SK-N-SH treated with all-trans-retinoic acid at 6 μM for 48 hours (cell line): ENCODE results near the gene MAP7D2.

Experiments used
- ATAC-seq: fragments of 200-7000 bp; cut with Tn5 transposase; 3 replicates; pipeline ENCODE4 v1.9.1; 2020; ENCODE audit warnings: mild to moderate bottlenecking, moderate library complexity
- ARNTL ChIP-seq: fragments of 450-650 bp; formaldehyde crosslinking; IDR thresholded peaks from 2 replicates; pipeline ENCODE4 v1.5.0; 2020; ENCODE audit warnings: low read depth, mild to moderate bottlenecking, moderate library complexity, borderline replicate concordance
- BACH2 ChIP-seq: fragments of 250-450 bp; sonication (Bioruptor Pico); IDR thresholded peaks from 2 replicates; pipeline ENCODE4 v1.9.0; 2021; ENCODE audit warnings: mild to moderate bottlenecking, borderline replicate concordance
- CREB5 ChIP-seq: fragments of 250-450 bp; sonication (Bioruptor Pico); IDR thresholded peaks from 2 replicates; pipeline ENCODE4 v1.5.1; 2020; ENCODE audit warnings: low read depth, mild to moderate bottlenecking, moderate library complexity
- CSDC2 ChIP-seq: fragments of 250-450 bp; sonication (Bioruptor Pico); IDR thresholded peaks from 2 replicates; pipeline ENCODE4 v1.5.0; 2020; ENCODE audit warnings: mild to moderate bottlenecking, moderate library complexity
- CSRNP3 ChIP-seq: fragments of 250-450 bp; sonication (Bioruptor Pico); IDR thresholded peaks from 2 replicates; pipeline ENCODE4 v1.5.1; 2021; ENCODE audit warnings: mild to moderate bottlenecking, moderate library complexity
- ESRRG ChIP-seq: fragments of 250-450 bp; sonication (Bioruptor Pico); IDR thresholded peaks from 2 replicates; pipeline ENCODE4 v1.6.1; 2021; ENCODE audit warnings: mild to moderate bottlenecking
- GLIS3 ChIP-seq: fragments of 250-450 bp; sonication (Bioruptor Pico); IDR thresholded peaks from 2 replicates; pipeline ENCODE4 v1.5.0; 2020; ENCODE audit warnings: mild to moderate bottlenecking, moderate library complexity
- ISL1 ChIP-seq: fragments of 250-450 bp; sonication (Bioruptor Pico); IDR thresholded peaks from 2 replicates; pipeline ENCODE4 v2.1.2; 2022; ENCODE audit warnings: mild to moderate bottlenecking, moderate library complexity
- OSR1 ChIP-seq: fragments of 250-450 bp; sonication (Bioruptor Pico); IDR thresholded peaks from 2 replicates; pipeline ENCODE4 v1.8.0; 2022; ENCODE audit warnings: moderate library complexity, mild to moderate bottlenecking, inconsistent platforms
- PATZ1 ChIP-seq: fragments of 250-450 bp; sonication (Bioruptor Pico); IDR thresholded peaks from 2 replicates; pipeline ENCODE4 v1.8.0; 2020; ENCODE audit warnings: mild to moderate bottlenecking, moderate library complexity, borderline replicate concordance
- POU6F1 ChIP-seq: fragments of 250-450 bp; sonication (Bioruptor Pico); IDR thresholded peaks from 2 replicates; pipeline ENCODE4 v1.8.0; 2021; ENCODE audit warnings: low read depth, mild to moderate bottlenecking, moderate library complexity, borderline replicate concordance
- SNAI2 ChIP-seq: fragments of 250-450 bp; sonication (Bioruptor Pico); IDR thresholded peaks from 2 replicates; pipeline ENCODE4 v1.5.0; 2020; ENCODE audit warnings: mild to moderate bottlenecking, moderate library complexity
- TCF4 ChIP-seq: fragments of 250-450 bp; sonication (Bioruptor Pico); IDR thresholded peaks from 2 replicates; pipeline ENCODE4 v1.8.0; 2021; ENCODE audit warnings: mild to moderate bottlenecking, moderate library complexity, borderline replicate concordance
- TOX ChIP-seq: fragments of 250-450 bp; sonication (Bioruptor Pico); IDR thresholded peaks from 2 replicates; pipeline ENCODE4 v1.8.0; 2021; ENCODE audit warnings: mild to moderate bottlenecking, moderate library complexity, borderline replicate concordance
- TSHZ2 ChIP-seq: fragments of 250-450 bp; sonication (Bioruptor Pico); IDR thresholded peaks from 2 replicates; pipeline ENCODE4 v1.5.0; 2020; ENCODE audit warnings: mild to moderate bottlenecking, moderate library complexity
- ZC3H10 ChIP-seq: fragments of 250-450 bp; sonication (Bioruptor Pico); IDR thresholded peaks from 2 replicates; pipeline ENCODE4 v1.5.1; 2021; ENCODE audit warnings: mild to moderate bottlenecking, moderate library complexity
- ZFP3 ChIP-seq: fragments of 250-450 bp; sonication (Bioruptor Pico); IDR thresholded peaks from 2 replicates; pipeline ENCODE4 v1.5.0; 2020; ENCODE audit warnings: mild to moderate bottlenecking, moderate library complexity
- ZFP30 ChIP-seq: fragments of 450-650 bp; formaldehyde crosslinking; IDR thresholded peaks from 2 replicates; pipeline ENCODE4 v1.5.0; 2022; ENCODE audit warnings: mild to moderate bottlenecking, moderate library complexity
- ZNF565 ChIP-seq: fragments of 450-650 bp; formaldehyde crosslinking; conservative IDR thresholded peaks from 2 replicates; pipeline ENCODE4 v1.5.0; 2020; ENCODE audit warnings: low read depth, mild to moderate bottlenecking, moderate library complexity
- ZNF70 ChIP-seq: fragments of 450-650 bp; formaldehyde crosslinking; IDR thresholded peaks from 2 replicates; pipeline ENCODE4 v1.5.0; 2020; ENCODE audit warnings: mild to moderate bottlenecking, moderate library complexity
- ZNF8 ChIP-seq: fragments of 450-650 bp; formaldehyde crosslinking; IDR thresholded peaks from 2 replicates; pipeline ENCODE4 v1.5.0; 2020; ENCODE audit warnings: mild to moderate bottlenecking, moderate library complexity

The MAP7D2 gene

GRCh38 chrX:20144491-20144890 is 27.8 kb upstream of the MAP7D2 start:
- ATAC-seq: no peak
- no peak for TF ChIP-seq GLIS3
- no peak for TF ChIP-seq ISL1
- TF ChIP-seq CREB5 (CRISPR knock-in tag): no peak
- TF ChIP-seq POU6F1 (CRISPR knock-in tag): no peak
- no peak for TF ChIP-seq CSDC2 (CRISPR knock-in tag)
- TF ChIP-seq TSHZ2 (CRISPR knock-in tag): no peak
- no peak for TF ChIP-seq BACH2 (CRISPR knock-in tag)
- TF ChIP-seq ARNTL: no peak
- TF ChIP-seq CSRNP3 (CRISPR knock-in tag): no peak
- TF ChIP-seq ZNF70 (CRISPR knock-in tag): no peak
- no peak for TF ChIP-seq TCF4
- TF ChIP-seq ZFP3 (CRISPR knock-in tag): no peak
- no peak for TF ChIP-seq ESRRG (CRISPR knock-in tag)
- TF ChIP-seq ZFP30 (CRISPR knock-in tag): no peak
- TF ChIP-seq, all 23 proteins: peak for 0

GRCh38 chrX:20143561-20143960 is 26.9 kb upstream of the MAP7D2 start:
- TF ChIP-seq ZNF8 (CRISPR knock-in tag) (no peak), CSRNP3 (CRISPR knock-in tag) (no peak), PATZ1 (CRISPR knock-in tag) (no peak), ISL1 (no peak), ZFP3 (CRISPR knock-in tag) (no peak), TCF4 (no peak), ESRRG (CRISPR knock-in tag) (no peak), ZFP30 (CRISPR knock-in tag) (no peak), POU6F1 (CRISPR knock-in tag) (no peak), SNAI2 (no peak), ZC3H10 (no peak), TOX (CRISPR knock-in tag) (no peak), CREB5 (CRISPR knock-in tag) (no peak), OSR1 (CRISPR knock-in tag) (no peak), ZNF70 (CRISPR knock-in tag) (no peak), ZNF565 (CRISPR knock-in tag) (no peak)
- no peak for ATAC-seq
